Caco-2 (cell line): Measurements from ENCODE around the gene OTUD4. TPM values are rescaled to one million over a fixed set of nuclear protein-coding genes. Genes with fewer than 3 reads are reported as not detected.
"Not testable (repeated sequence)": the region's sequence is repeated elsewhere in the genome, so short reads cannot be mapped to it uniquely, and the experiment has no call there.

Experiments used
- BruUV-seq: library from RNA; stranded (reverse); fragments of 400-500 nt; replicated peaks from 2 replicates; lab custom pipeline; 2021; lab: Mats Ljungman, UMichigan
- CTCF ChIA-PET: fragments of 300-600 bp; sonication (Branson Sonifier 250); formaldehyde crosslinking; loops from one replicate; lab custom pipeline; 2022; ENCODE audit warnings: antibody characterized with exemption; lab: Charles Lee
- POLR2A ChIA-PET: fragments of 300-600 bp; sonication (Branson Sonifier 250); formaldehyde crosslinking; loops from one replicate; lab custom pipeline; 2022; ENCODE audit warnings: antibody characterized with exemption; lab: Charles Lee
- DNase-seq, 2 experiments: peaks; one replicate each; pipeline versions ENCODE4 v3.0.0 to v3.0.0-alpha.2; 2020 to 2022
- H3K27me3 ChIP-seq: replicated peaks from 2 replicates; pipeline ENCODE4 v1.6.0; 2011; ENCODE audit warnings: low read length; ENCODE audit not compliant: control insufficient read depth, insufficient read depth
- H3K36me3 ChIP-seq: 2 replicates; pipeline ENCODE4 v1.5.1; 2011; ENCODE audit warnings: low read length; ENCODE audit not compliant: control insufficient read depth, insufficient read depth
- H3K4me1 ChIP-seq: fragments of 250-450 bp; sonication (Bioruptor Pico); 2 replicates; pipeline ENCODE4 v1.5.1; 2020; ENCODE audit warnings: mild to moderate bottlenecking
- H3K4me3 ChIP-seq: 2 replicates; pipeline ENCODE4 v1.5.1; 2011; ENCODE audit warnings: low read depth, mild to moderate bottlenecking, control low read depth, low read length
- H3K9me3 ChIP-seq: fragments of 250-450 bp; sonication (Bioruptor Pico); 2 replicates; pipeline ENCODE4 v1.5.1; 2020; ENCODE audit warnings: mild to moderate bottlenecking, moderate library complexity
- H3K27ac Mint-ChIP-seq: one replicate; pipeline ENCODE4 v1.8.0; 2022; ENCODE audit warnings: mixed read lengths; ENCODE audit not compliant: unreplicated experiment
- H3K27me3 Mint-ChIP-seq: one replicate; pipeline ENCODE4 v1.8.0; 2022; ENCODE audit warnings: mixed read lengths; ENCODE audit not compliant: insufficient read depth, unreplicated experiment
- H3K36me3 Mint-ChIP-seq: one replicate; pipeline ENCODE4 v1.8.0; 2022; ENCODE audit warnings: mild to moderate bottlenecking, mixed read lengths; ENCODE audit not compliant: insufficient read depth, unreplicated experiment
- H3K4me1 Mint-ChIP-seq: one replicate; pipeline ENCODE4 v1.8.0; 2022; ENCODE audit warnings: low read depth, mixed read lengths; ENCODE audit not compliant: unreplicated experiment
- H3K4me3 Mint-ChIP-seq: one replicate; pipeline ENCODE4 v1.8.0; 2022; ENCODE audit warnings: mild to moderate bottlenecking, moderate library complexity, mixed read lengths; ENCODE audit not compliant: unreplicated experiment
- H3K9me3 Mint-ChIP-seq: one replicate; pipeline ENCODE4 v1.8.0; 2022; ENCODE audit warnings: mixed read lengths; ENCODE audit not compliant: unreplicated experiment
- CTCF ChIP-seq, 2 experiments: fragments of 200-600 bp in 1 of 2; IDR thresholded peaks; 1 replicate in 1 of 2; 2 replicates in 1 of 2; pipeline versions ENCODE4 v1.5.1 to v1.8.0; 2011 to 2022; ENCODE audit warnings: antibody characterized with exemption in 1 of 2, control low read depth in 1 of 2, inconsistent platforms in 1 of 2, low read depth in 1 of 2, low read length in 1 of 2, mild to moderate bottlenecking in 1 of 2, moderate library complexity in 1 of 2; ENCODE audit not compliant: insufficient read depth in 1 of 2, severe bottlenecking in 1 of 2, unreplicated experiment in 1 of 2
- intact Hi-C: fragments of 100-400 bp; cut with micrococcal nuclease; formaldehyde crosslinking; loops from one replicate; pipeline ENCODE4 v1.10.0; 2022; ENCODE audit not compliant: unreplicated experiment
- total RNA-seq: library from RNA; stranded (reverse); gene quantifications from 2 replicates; pipeline ENCODE4 v1.2.3, GENCODE V29; 2022

The OTUD4 gene
- total RNA-seq, 1 experiment from 2014 or later = 34.5 TPM

DNA sequence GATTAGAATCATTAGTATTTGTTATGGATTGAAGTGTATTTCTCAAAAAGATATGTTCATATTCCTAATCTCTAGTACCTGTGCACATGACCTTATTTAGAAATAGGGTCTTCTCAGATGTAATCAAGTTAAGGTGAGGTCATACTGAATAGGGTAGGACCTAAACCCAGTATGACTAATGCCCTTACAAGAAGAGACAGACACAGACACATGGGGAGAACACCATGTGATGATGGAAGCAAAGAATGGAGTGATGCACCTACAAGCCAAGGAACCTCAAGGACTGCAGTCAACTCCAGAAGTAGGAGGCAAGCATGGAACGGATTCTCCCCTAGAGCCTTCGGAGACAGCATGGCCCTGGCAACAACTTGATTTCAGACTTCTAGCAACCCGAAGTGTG, 31.4 kb downstream of the OTUD4 start:
- no peak for DNase-seq
- Mint-ChIP-seq H3K4me3 (no peak overlapping the region), H3K27me3 (no peaks in the 10 kb centered on the region), H3K4me1 (no peaks in the 10 kb centered on the region), H3K9me3 (no peaks in the 10 kb centered on the region), H3K36me3 (peaks cover 43% of the 10 kb centered on the region), H3K27ac (no peak overlapping the region)
- Histone ChIP-seq H3K9me3 (no peaks in the 10 kb centered on the region), H3K27me3 (no peaks in the 10 kb centered on the region), H3K36me3 (no peaks in the 10 kb centered on the region), H3K4me1 (no peaks in the 10 kb centered on the region), H3K4me3 (no peak overlapping the region)
- intact Hi-C loops = no loop called here
- ChIA-PET POLR2A (no interaction called here), CTCF (no interaction called here)
- BruUV-seq = no TSS peak
- no peak for TF ChIP-seq CTCF (IDR thresholded peaks at IDR 0.05; ENCODE audit: insufficient read depth in 1 of 2, low read depth in 1 of 2, low read length in 1 of 2, severe bottlenecking in 1 of 2, unreplicated experiment in 1 of 2)

DNA sequence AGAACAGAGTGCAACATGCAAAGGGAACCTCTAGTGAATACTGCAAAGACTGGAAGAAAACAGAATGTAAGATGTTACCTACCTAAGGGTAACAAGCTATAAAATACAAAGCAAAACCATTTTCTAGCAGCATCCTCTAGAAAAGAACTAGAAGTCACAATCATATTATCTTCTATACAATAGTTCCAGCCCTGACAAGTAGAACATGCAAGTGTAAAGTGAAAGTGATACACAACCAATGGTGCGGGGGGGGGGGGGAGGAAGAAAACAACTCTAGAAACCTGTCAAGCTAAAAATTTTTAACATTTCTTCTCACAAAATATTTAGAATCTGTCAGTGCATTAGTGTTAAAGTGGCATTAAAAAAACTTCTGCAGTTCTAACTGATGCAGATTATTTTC, 44.2 kb downstream of the OTUD4 start:
- CTCF ChIA-PET, H3K4me3 ChIP-seq, H3K4me3 Mint-ChIP-seq, H3K9me3 Mint-ChIP-seq, H3K4me1 ChIP-seq, H3K9me3 ChIP-seq, H3K4me1 Mint-ChIP-seq, H3K36me3 ChIP-seq, H3K27me3 Mint-ChIP-seq, POLR2A ChIA-PET, H3K27ac Mint-ChIP-seq, intact Hi-C loops, H3K27me3 ChIP-seq, DNase-seq, BruUV-seq: not testable (repeated sequence)
- H3K36me3 Mint-ChIP-seq = peaks cover 45% of the 10 kb centered on the region

DNA sequence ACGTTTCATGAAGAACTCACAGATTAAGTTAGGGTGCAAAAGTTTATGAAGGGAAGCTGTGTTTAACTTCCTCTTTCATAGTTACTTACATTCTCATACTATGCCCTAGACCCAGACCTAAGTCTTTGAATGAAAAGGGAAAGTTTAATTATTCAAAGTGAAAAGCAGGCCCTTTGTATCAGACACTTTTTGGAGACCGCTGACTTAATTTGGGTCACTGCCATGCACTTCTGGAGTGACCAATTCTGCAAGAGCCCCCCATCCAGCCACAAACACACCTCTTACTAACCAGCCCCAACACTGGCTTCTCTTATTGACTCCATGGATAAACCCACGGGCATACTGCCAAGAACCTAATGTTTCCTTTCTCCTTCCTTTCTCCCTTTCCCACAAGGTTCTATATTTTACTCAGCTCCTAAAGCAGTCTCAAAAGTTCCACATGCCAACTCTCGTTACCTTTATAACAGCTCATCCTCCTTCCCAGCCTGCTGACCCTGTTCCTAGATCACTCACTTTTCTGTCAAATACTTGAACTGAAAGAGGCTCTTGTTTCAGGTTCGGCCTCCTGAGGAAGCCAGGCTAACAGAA, 47.8 kb downstream of the OTUD4 start:
- DNase-seq = no peak
- BruUV-seq = no TSS peak
- no peaks in the 10 kb centered on the region for H3K9me3 Mint-ChIP-seq
- ChIA-PET POLR2A (no interaction called here), CTCF (no interaction called here)
- Histone ChIP-seq H3K27me3 (no peaks in the 10 kb centered on the region), H3K36me3 (no peaks in the 10 kb centered on the region), H3K4me1 (no peaks in the 10 kb centered on the region), H3K4me3 (no peak overlapping the region), H3K9me3 (no peaks in the 10 kb centered on the region)
- intact Hi-C loops = no loop called here
- no peaks in the 10 kb centered on the region for H3K4me1 Mint-ChIP-seq
- H3K27me3 Mint-ChIP-seq = no peaks in the 10 kb centered on the region
- H3K27ac Mint-ChIP-seq = no peak overlapping the region
- no peak overlapping the region for H3K4me3 Mint-ChIP-seq
- no peak for TF ChIP-seq CTCF (IDR thresholded peaks at IDR 0.05; ENCODE audit: insufficient read depth in 1 of 2, low read depth in 1 of 2, low read length in 1 of 2, severe bottlenecking in 1 of 2, unreplicated experiment in 1 of 2)
- peaks cover 47% of the 10 kb centered on the region for H3K36me3 Mint-ChIP-seq

- ChIA-PET POLR2A (no interaction called here), CTCF (no interaction called here)
- DNase-seq = no peak
- Mint-ChIP-seq H3K4me3 (no peak overlapping the region), H3K4me1 (no peaks in the 10 kb centered on the region), H3K9me3 (no peaks in the 10 kb centered on the region), H3K27ac (no peak overlapping the region), H3K27me3 (no peaks in the 10 kb centered on the region), H3K36me3 (peaks cover 46% of the 10 kb centered on the region)
- intact Hi-C loops = no loop called here
- H3K27me3 ChIP-seq = no peaks in the 10 kb centered on the region
- BruUV-seq = no TSS peak
- H3K9me3 ChIP-seq = no peaks in the 10 kb centered on the region
- no peaks in the 10 kb centered on the region for H3K36me3 ChIP-seq
- TF ChIP-seq CTCF (IDR thresholded peaks at IDR 0.05; ENCODE audit: insufficient read depth in 1 of 2, low read depth in 1 of 2, low read length in 1 of 2, severe bottlenecking in 1 of 2, unreplicated experiment in 1 of 2) = no peak
- no peak overlapping the region for H3K4me3 ChIP-seq
- H3K4me1 ChIP-seq = no peaks in the 10 kb centered on the region
These were observed 48.5 kb downstream of the OTUD4 start for GRCh38 chr4:145131848-145132247.
